GM12865 (cell line): Measurements from ENCODE around the gene SLC25A31.

Experiments used
- DNase-seq: peaks from one replicate; pipeline ENCODE4 v3.0.0; 2010; ENCODE audit warnings: low read depth
- H3K4me3 ChIP-seq: 2 replicates; pipeline ENCODE4 v1.5.1; 2011; ENCODE audit warnings: mild to moderate bottlenecking, low read depth, low read length, control low read depth
- TF ChIP-seq, protein P1 (sequence below): IDR thresholded peaks from 2 replicates; pipeline ENCODE4 v1.5.1; 2011; ENCODE audit warnings: low read length, control low read depth, low read depth, inconsistent platforms; ENCODE audit not compliant: insufficient read depth; ENCODE audit errors: missing control alignments

SLC25A31 gene

DNA sequence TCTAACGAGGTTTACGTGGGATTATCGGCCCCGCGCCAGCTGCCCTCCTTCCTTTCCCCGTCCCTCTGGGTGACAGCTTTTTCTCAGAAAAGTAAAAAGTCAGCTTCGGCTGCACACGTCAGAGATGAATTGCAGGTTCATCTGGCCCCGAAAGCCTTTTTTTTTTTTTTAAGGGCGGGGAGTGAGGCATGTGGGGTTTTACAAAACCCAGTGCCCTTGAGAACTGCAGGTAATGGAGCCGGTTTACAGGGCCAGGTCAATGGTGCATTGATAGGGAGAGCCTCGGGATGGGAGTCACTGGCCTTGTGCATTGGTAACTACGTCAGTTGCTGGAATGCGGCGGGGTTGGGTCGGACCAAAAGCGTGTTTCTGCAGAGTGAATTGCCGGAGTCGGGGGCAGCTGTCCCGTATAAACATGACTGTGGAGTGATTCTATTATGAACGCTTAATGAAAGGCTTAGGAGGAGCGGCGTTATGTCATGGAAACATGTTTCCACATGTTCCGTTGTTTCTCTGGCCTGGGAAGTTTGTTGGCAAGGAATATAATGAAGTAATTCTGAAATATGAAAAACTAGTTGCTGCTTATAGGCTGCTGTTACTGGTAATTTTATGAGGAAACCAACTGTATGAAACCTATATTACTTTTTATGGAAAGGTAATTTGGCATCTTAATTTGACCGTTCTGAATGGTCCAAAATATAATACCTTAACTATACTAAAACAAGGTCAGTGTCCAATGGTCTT lies 53.0 kb downstream of the SLC25A31 start:
- TF ChIP-seq, protein P1, sequence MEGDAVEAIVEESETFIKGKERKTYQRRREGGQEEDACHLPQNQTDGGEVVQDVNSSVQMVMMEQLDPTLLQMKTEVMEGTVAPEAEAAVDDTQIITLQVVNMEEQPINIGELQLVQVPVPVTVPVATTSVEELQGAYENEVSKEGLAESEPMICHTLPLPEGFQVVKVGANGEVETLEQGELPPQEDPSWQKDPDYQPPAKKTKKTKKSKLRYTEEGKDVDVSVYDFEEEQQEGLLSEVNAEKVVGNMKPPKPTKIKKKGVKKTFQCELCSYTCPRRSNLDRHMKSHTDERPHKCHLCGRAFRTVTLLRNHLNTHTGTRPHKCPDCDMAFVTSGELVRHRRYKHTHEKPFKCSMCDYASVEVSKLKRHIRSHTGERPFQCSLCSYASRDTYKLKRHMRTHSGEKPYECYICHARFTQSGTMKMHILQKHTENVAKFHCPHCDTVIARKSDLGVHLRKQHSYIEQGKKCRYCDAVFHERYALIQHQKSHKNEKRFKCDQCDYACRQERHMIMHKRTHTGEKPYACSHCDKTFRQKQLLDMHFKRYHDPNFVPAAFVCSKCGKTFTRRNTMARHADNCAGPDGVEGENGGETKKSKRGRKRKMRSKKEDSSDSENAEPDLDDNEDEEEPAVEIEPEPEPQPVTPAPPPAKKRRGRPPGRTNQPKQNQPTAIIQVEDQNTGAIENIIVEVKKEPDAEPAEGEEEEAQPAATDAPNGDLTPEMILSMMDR, result no peak
- H3K4me3 ChIP-seq, result peak overlapping the region; percentile 60
- DNase-seq, result no peak

DNA sequence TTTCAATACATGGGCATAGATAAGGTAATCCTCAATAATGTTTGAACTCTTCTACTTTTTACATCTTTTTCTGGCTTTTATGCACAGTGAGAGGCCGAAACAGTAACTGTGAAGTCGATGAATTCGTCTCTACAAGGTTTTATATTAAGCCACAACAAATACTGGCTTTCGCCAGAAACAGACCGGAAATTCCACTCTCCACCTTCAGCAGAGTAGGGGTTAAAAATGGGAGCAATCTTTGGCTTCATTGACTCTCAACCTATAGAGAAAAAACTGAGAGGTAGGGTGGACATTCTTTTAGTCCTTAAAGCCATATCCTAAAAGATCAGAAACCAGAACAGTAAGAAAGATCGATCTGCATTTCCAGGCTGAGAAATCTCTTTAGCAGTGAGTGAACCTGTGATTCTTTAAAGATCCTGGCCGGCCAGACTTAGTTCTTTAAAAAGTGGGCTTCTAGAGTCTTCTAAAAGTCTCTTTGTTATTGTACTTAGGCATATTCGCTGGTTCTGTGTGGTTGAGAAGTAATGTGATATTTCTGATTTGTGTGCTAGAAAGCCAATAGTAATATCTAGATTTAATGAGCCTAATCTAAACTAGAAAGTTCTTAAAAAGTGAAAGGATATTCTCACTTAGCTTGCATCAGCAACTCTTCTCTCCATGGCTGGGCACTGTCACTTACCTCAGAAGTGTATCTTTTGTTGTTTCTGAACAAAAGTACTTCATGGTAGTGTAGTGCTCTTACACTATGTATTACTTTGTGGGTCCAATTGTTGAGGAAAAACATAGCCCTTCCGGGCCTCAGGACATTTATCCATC lies 54.0 kb downstream of the SLC25A31 start:
- H3K4me3 ChIP-seq, result peak overlapping the region; percentile 60
- DNase-seq, result peak; percentile 22
- TF ChIP-seq, protein P1, result no peak

DNA sequence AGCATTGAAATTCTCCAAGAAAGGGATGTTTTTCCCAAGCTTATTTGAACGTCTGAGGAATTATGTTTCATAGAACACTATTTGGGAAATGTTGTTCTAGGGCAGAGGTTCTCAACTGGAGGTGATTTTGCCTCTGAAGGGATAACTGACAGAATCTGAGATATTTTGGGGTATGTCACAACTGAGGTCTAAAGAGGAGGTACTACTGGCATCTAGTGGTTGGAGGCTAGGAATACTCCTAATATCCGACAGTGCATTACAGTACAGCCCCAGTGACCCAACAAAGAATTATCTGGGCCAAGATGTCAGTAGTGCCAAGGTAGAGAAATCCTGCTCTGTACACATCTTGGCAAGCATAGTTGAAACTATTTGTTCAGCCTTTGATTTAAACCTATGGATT lies 58.3 kb downstream of the SLC25A31 start:
- peak; percentile 32 for DNase-seq
- TF ChIP-seq, protein P1, result peak; percentile 3
- H3K4me3 ChIP-seq, result no peak overlapping the region

DNA sequence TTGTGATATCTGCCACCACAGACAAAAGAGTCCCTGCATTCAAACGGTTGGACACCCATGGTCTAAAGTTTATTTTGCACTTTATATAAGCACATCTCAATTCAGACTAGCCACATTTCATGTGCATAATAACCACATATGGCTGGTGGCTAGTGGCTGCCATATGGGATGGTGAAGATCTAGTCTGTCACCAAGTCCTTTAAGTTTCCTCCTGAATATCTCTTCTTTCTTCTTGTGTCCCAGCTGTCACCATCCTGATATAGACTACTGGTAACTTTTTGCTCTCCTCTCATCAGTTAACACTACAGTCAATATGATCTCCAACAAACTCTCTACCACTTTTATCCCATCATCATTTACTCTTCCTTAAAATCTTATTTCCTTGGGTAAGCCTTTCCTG lies 61.2 kb downstream of the SLC25A31 start:
- DNase-seq, result no peak
- no peak overlapping the region for H3K4me3 ChIP-seq
- TF ChIP-seq, protein P1, result no peak

DNA sequence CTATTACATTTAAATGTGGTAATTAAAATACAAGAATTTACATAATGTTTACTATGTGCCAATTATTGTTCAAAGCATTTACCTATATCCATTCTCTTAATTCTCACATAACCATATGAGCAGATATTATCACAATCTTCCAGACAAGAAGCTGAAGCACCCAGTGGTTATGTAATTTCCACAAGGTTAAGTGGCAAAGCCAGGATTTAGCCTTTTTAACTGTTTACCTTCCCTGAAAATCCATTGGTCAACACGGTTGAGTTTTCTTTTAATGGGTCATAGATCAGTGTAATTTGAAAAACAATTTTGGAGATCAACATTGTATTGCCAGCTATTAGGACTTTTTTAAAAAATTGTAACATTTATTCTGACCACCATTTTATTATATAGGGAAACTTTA lies 63.3 kb downstream of the SLC25A31 start:
- no peak for DNase-seq
- no peak overlapping the region for H3K4me3 ChIP-seq
- TF ChIP-seq, protein P1, result no peak

DNA sequence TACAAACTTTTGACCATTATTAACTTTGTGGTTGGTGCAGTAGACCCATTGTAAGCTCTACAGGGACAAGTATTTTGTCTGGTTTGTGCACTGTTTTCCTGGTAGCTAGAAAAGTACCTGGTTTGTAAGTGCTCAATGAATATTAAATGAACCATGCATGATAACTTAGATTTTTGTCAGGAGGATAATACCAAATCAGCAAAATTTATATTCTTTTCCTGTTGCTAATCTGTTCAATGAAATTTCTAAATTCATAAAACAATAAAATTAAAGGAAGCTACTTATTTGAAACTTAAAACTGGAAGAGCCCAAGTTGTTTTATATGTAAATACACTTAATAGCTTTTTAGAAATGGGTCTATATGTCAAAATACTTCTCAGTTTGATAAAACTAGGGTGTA lies 69.5 kb downstream of the SLC25A31 start:
- H3K4me3 ChIP-seq, result no peak overlapping the region
- TF ChIP-seq, protein P1, result no peak
- DNase-seq, result no peak
